Endodermal cell (in vitro differentiated cells): Measurements from ENCODE around the gene SH2D1A. TPM values are rescaled to one million over a fixed set of nuclear protein-coding genes. Genes with fewer than 3 reads are reported as not detected.

Source experiments
- DNase-seq: peaks from one replicate; pipeline ENCODE4 v3.0.0-alpha.2; 2017
- H3K27ac ChIP-seq: 2 replicates; pipeline ENCODE4 v1.5.1; 2013; ENCODE audit warnings: mild to moderate bottlenecking, low read depth, low read length, moderate library complexity
- H3K27me3 ChIP-seq: 2 replicates; pipeline ENCODE4 v1.6.1; 2013; ENCODE audit warnings: mild to moderate bottlenecking, low read length, moderate library complexity; ENCODE audit not compliant: insufficient read depth, control insufficient read depth, poor library complexity, severe bottlenecking
- H3K36me3 ChIP-seq: 2 replicates; pipeline ENCODE4 v1.7.0; 2013; ENCODE audit warnings: mild to moderate bottlenecking, low read length, moderate library complexity; ENCODE audit not compliant: control insufficient read depth, insufficient read depth
- H3K4me1 ChIP-seq: one replicate; pipeline ENCODE4 v1.7.0; 2013; ENCODE audit warnings: low read length; ENCODE audit not compliant: control insufficient read depth, insufficient read depth
- H3K4me3 ChIP-seq: 2 replicates; pipeline ENCODE4 v1.5.1; 2013; ENCODE audit warnings: mild to moderate bottlenecking, low read length, moderate library complexity
- H3K9ac ChIP-seq: 2 replicates; pipeline ENCODE4 v1.6.1; 2013; ENCODE audit warnings: mild to moderate bottlenecking, low read length, moderate library complexity; ENCODE audit not compliant: poor library complexity, severe bottlenecking; ENCODE audit errors: extremely low read depth
- H3K9me3 ChIP-seq: 2 replicates; pipeline ENCODE4 v1.6.1; 2013; ENCODE audit warnings: mild to moderate bottlenecking, low read length, moderate library complexity; ENCODE audit not compliant: control insufficient read depth
- H3K27ac Mint-ChIP-seq: 2 replicates; pipeline ENCODE4 v1.8.0; 2020; ENCODE audit warnings: mixed read lengths
- H3K27me3 Mint-ChIP-seq: 2 replicates; pipeline ENCODE4 v1.8.0; 2021; ENCODE audit warnings: mild to moderate bottlenecking, mixed read lengths; ENCODE audit not compliant: insufficient read depth
- H3K36me3 Mint-ChIP-seq: 2 replicates; pipeline ENCODE4 v1.8.0; 2020; ENCODE audit warnings: low read depth, mixed read lengths
- H3K4me1 Mint-ChIP-seq: 2 replicates; pipeline ENCODE4 v1.8.0; 2020; ENCODE audit warnings: mixed read lengths
- H3K4me3 Mint-ChIP-seq: 2 replicates; pipeline ENCODE4 v1.8.0; 2020; ENCODE audit warnings: mild to moderate bottlenecking, moderate library complexity, mixed read lengths
- H3K9me3 Mint-ChIP-seq: 2 replicates; pipeline ENCODE4 v1.8.0; 2020; ENCODE audit warnings: mild to moderate bottlenecking, mixed read lengths
- CTCF ChIP-seq: fragments of 200-600 bp; sonication (generic); conservative IDR thresholded peaks from 2 replicates; pipeline ENCODE4 v1.5.0; 2021; ENCODE audit warnings: antibody characterized with exemption, mild to moderate bottlenecking
- WGBS, 2 experiments: methylation state at CpG; one replicate each; pipeline versions ENCODE4 v1.1.5 to v1.1.7; 2013; ENCODE audit warnings: missing lambda C conversion rate in 2 of 2, mixed read lengths in 1 of 2; ENCODE audit not compliant: insufficient coverage in 1 of 2, insufficient read length in 1 of 2; 5-methylcytosine and 5-hydroxymethylcytosine counted together
- total RNA-seq, 2 donors: library from RNA; stranded (reverse); fragmentation: NEBNext Ultra II Directional in 1 of 2; extraction: Animal tissue kit (Norgen Biotek cat#: 25700) in 1 of 2; gene quantifications; 2 replicates in 1 of 2; 3 replicates in 1 of 2; pipeline ENCODE4 v1.2.1, GENCODE V29; 2021

The SH2D1A gene
- total RNA-seq, 2 donors from 2014 or later, result not detected

GRCh38 chrX:124335598-124335997 is 10.8 kb upstream of the SH2D1A start:
- no peaks in the 10 kb centered on the region for H3K9me3 ChIP-seq
- peaks cover 2% of the 10 kb centered on the region for H3K27me3 Mint-ChIP-seq
- H3K27ac ChIP-seq, result no peak overlapping the region
- H3K4me1 Mint-ChIP-seq, result no peaks in the 10 kb centered on the region
- WGBS, 2 experiments, result 67% methylated on average over 1 of the region's 1 CpG; no CpG with 5 or more reads in 1 of the 2 experiments
- no peak for TF ChIP-seq CTCF
- H3K9me3 Mint-ChIP-seq, result no peaks in the 10 kb centered on the region
- no peak overlapping the region for H3K27ac Mint-ChIP-seq
- H3K4me3 Mint-ChIP-seq, result no peak overlapping the region
- no peaks in the 10 kb centered on the region for H3K4me1 ChIP-seq
- no peaks in the 10 kb centered on the region for H3K27me3 ChIP-seq
- no peak for DNase-seq
- no peak overlapping the region for H3K4me3 ChIP-seq
- no peak overlapping the region for H3K9ac ChIP-seq
- H3K36me3 ChIP-seq, result no peaks in the 10 kb centered on the region
- no peaks in the 10 kb centered on the region for H3K36me3 Mint-ChIP-seq

- Histone ChIP-seq H3K9ac (no peak overlapping the region), H3K9me3 (no peaks in the 10 kb centered on the region), H3K4me1 (no peaks in the 10 kb centered on the region), H3K4me3 (no peak overlapping the region), H3K36me3 (no peaks in the 10 kb centered on the region), H3K27ac (no peak overlapping the region), H3K27me3 (no peaks in the 10 kb centered on the region)
- no peak for DNase-seq
- Mint-ChIP-seq H3K4me3 (no peak overlapping the region), H3K27ac (no peak overlapping the region), H3K4me1 (peaks cover 6% of the 10 kb centered on the region), H3K27me3 (peaks cover 2% of the 10 kb centered on the region), H3K36me3 (no peaks in the 10 kb centered on the region), H3K9me3 (no peaks in the 10 kb centered on the region)
- no peak for TF ChIP-seq CTCF
- 73% methylated on average over 1 of the region's 1 CpG; no CpG with 5 or more reads in 1 of the 2 experiments for WGBS, 2 experiments
Observed at GRCh38 chrX:124337916-124338315, 8.4 kb upstream of the SH2D1A start.

GRCh38 chrX:124338733-124339514 is 7.4 kb upstream of the SH2D1A start:
- no peak overlapping the region for H3K27ac Mint-ChIP-seq
- no peaks in the 10 kb centered on the region for H3K4me1 ChIP-seq
- no peak overlapping the region for H3K4me3 ChIP-seq
- H3K9ac ChIP-seq, result no peak overlapping the region
- H3K36me3 ChIP-seq, result no peaks in the 10 kb centered on the region
- TF ChIP-seq CTCF, result no peak
- no peak overlapping the region for H3K4me3 Mint-ChIP-seq
- no peaks in the 10 kb centered on the region for H3K27me3 ChIP-seq
- H3K9me3 Mint-ChIP-seq, result no peaks in the 10 kb centered on the region
- WGBS, 2 experiments, result 94 to 100% methylated on average over 2 to 6 of the region's 6 CpGs
- peaks cover 2% of the 10 kb centered on the region for H3K27me3 Mint-ChIP-seq
- no peak for DNase-seq
- peaks cover 11% of the 10 kb centered on the region for H3K4me1 Mint-ChIP-seq
- H3K27ac ChIP-seq, result no peak overlapping the region
- no peaks in the 10 kb centered on the region for H3K36me3 Mint-ChIP-seq
- H3K9me3 ChIP-seq, result no peaks in the 10 kb centered on the region
